Muscle layer of duodenum (tissue), 2 donors: Measurements from ENCODE around the gene CRISPLD2.

Source experiments
- H3K27ac ChIP-seq: one replicate; pipeline ENCODE4 v1.7.0; 2013; ENCODE audit warnings: mild to moderate bottlenecking, low read length
- H3K27me3 ChIP-seq: one replicate; pipeline ENCODE4 v1.7.0; 2013; ENCODE audit warnings: low read depth, mild to moderate bottlenecking, control low read depth, low read length
- H3K36me3 ChIP-seq, 2 donors: one replicate each; pipeline ENCODE4 v1.7.0; 2013; ENCODE audit warnings: low read length in 2 of 2, control low read depth in 1 of 2, mild to moderate bottlenecking in 1 of 2; ENCODE audit not compliant: insufficient read depth in 2 of 2, control insufficient read depth in 1 of 2
- H3K4me1 ChIP-seq, 2 donors: one replicate each; pipeline ENCODE4 v1.7.0; 2013; ENCODE audit warnings: low read length in 2 of 2, mild to moderate bottlenecking in 2 of 2, control low read depth in 1 of 2, moderate library complexity in 1 of 2; ENCODE audit not compliant: insufficient read depth in 2 of 2, control insufficient read depth in 1 of 2
- H3K4me3 ChIP-seq, 2 donors: one replicate each; pipeline ENCODE4 v1.7.0; 2013; ENCODE audit warnings: low read length in 2 of 2, low read depth in 1 of 2, mild to moderate bottlenecking in 1 of 2
- H3K9me3 ChIP-seq, 2 donors: one replicate each; pipeline ENCODE4 v1.7.0; 2013; ENCODE audit warnings: low read length in 2 of 2, control low read depth in 1 of 2, mild to moderate bottlenecking in 1 of 2; ENCODE audit not compliant: control insufficient read depth in 1 of 2
- donor health status: healthy.

The CRISPLD2 gene

DNA sequence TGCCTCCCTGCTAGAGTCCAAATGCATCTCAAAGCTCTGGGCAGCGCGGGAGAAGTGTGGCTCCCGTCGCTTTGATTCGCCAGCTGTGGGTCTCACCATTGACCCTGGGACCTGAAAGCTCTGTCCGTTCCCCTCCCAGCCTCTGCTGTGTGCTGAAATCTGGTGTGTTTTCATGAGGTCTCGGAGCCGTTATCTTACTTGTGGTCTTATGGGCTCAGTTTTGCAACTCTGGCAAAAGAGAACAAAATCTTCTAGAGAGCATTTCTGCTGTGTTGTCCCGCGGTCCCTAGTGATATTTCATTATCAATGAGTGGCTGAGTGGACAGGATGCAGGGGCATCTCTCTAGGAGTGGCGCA, 13.3 kb downstream of the CRISPLD2 start:
- no peaks in the 10 kb centered on the region for H3K27me3 ChIP-seq
- H3K4me3 ChIP-seq: peak overlapping the region in 1 of 2 donors; percentile 48
- H3K4me1 ChIP-seq: peaks cover 9 to 28% of the 10 kb centered on the region in 2 donors
- peaks cover 4 to 17% of the 10 kb centered on the region in 2 donors for H3K36me3 ChIP-seq
- peak overlapping the region; percentile 88 for H3K27ac ChIP-seq
- no peaks in the 10 kb centered on the region for H3K9me3 ChIP-seq

DNA sequence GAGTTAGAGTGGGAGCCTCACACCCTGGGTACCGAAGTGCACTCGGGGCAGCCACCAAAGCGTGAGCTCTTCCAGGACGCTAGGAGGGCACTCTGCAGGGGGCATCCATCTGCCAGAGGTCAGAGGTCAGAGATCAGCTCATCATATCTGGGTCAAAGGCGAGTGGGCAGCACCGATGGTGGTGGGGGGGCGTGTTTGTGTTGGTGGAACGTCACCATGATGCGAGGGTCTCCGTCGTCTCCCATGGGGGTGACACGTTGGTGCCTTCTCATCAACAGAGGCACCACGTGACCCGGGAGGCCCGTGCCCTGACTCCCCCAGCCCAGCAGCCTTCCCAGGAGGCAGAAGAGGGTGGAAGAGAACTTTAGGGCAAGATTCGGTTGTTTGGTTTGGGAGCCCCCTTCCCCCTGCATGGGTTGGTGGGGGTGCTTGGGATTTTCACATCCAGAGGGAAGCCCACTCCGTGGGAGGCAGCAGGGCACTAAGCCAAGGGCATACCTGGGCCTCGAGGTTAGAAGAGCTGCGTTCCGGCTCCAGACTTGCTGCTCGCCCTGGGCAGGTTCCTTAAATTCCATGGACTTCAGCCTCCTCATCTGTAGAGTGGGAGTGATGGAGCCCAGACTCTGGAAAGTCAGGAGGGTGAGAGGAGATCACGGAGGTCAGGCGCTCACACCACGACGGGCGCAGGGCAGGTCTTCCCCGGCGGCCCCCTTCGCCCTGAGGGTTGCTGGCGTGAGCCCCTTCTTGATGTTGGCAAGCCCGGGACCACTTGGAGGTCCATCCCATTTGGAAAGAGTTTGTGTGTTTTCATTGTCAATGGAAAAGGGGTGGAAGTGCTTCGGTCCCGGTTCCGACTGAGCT, 14.0 kb downstream of the CRISPLD2 start:
- Histone ChIP-seq H3K4me3 (peak overlapping the region in 1 of 2 donors; percentile 48), H3K36me3 (peaks cover 10 to 19% of the 10 kb centered on the region in 2 donors), H3K27ac (peak overlapping the region; percentile 88), H3K9me3 (no peaks in the 10 kb centered on the region), H3K4me1 (peaks cover 9 to 27% of the 10 kb centered on the region in 2 donors), H3K27me3 (no peaks in the 10 kb centered on the region)

DNA sequence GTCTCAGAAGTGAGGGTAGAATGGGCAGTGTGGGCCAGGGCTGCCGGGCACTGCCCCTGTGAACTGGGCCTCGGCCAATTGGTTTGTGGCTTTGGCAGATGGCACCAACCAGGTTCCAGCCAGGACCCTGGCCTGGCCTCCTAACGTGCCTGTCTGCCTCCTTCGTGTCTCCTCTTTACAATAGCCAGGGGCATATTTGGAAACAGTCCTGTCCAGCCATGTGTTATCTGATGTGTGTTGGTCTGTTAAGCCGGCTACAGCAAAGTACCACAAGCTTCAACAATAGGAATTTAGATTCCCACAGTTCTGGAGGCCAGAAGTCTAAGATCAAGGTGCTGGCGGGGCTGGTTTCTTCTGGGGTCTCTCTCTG, 14.6 kb downstream of the CRISPLD2 start:
- Histone ChIP-seq H3K36me3 (peaks cover 17 to 23% of the 10 kb centered on the region in 2 donors), H3K27me3 (no peaks in the 10 kb centered on the region), H3K4me3 (peak overlapping the region in 1 of 2 donors; percentile 36), H3K9me3 (no peaks in the 10 kb centered on the region), H3K27ac (peak overlapping the region; percentile 88), H3K4me1 (peaks cover 9 to 32% of the 10 kb centered on the region in 2 donors)

DNA sequence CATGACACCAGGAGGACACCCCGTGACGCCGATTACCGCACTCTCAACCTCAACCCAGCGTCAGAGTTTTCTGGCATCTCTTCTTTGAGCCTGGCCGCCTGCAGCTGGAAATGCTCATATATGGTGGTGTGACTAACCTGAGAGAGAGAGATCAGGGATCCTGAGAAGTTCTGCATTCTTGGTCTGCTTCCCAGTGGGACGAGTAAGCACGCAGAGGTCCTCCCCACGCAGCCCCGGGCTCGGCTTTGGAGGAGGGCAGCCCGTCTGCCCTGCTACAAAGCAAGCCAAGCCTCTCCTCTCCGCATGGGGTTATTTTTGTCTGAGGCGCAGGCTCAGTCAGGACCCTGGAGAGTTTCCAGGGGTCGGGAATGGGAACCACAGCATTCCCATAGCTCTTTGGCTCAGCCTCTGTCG, 16.5 kb downstream of the CRISPLD2 start:
- H3K27me3 ChIP-seq: no peaks in the 10 kb centered on the region
- peaks cover 5 to 30% of the 10 kb centered on the region in 2 donors for H3K4me1 ChIP-seq
- H3K4me3 ChIP-seq: no peak overlapping the region
- peak overlapping the region; percentile 84 for H3K27ac ChIP-seq
- H3K9me3 ChIP-seq: no peaks in the 10 kb centered on the region
- H3K36me3 ChIP-seq: peaks cover 29 to 31% of the 10 kb centered on the region in 2 donors

DNA sequence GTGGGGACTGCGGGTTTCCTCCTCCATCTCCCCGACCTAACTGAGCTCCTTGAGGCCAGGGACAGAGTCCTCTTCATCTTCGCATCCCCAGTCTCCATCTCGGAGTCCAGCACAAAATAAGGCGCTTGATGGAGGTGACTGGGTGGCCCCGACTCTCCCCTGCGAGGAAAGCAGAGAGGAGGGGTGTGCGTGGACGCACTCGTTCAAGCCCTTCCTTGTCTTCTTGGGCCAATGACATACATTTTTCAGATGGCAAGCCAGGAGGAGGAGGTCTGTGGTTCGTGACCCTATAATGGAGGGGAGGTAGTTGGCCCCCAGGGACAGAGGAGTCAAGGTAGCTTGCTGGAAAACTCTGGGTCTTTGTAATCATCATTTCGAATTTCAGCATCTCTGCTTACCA, 17.2 kb downstream of the CRISPLD2 start:
- Histone ChIP-seq H3K27me3 (no peaks in the 10 kb centered on the region), H3K4me3 (peak overlapping the region in 1 of 2 donors; percentile 25), H3K27ac (peak overlapping the region; percentile 84), H3K36me3 (peaks cover 30 to 31% of the 10 kb centered on the region in 2 donors), H3K9me3 (no peaks in the 10 kb centered on the region), H3K4me1 (peaks cover 5 to 33% of the 10 kb centered on the region in 2 donors)

DNA sequence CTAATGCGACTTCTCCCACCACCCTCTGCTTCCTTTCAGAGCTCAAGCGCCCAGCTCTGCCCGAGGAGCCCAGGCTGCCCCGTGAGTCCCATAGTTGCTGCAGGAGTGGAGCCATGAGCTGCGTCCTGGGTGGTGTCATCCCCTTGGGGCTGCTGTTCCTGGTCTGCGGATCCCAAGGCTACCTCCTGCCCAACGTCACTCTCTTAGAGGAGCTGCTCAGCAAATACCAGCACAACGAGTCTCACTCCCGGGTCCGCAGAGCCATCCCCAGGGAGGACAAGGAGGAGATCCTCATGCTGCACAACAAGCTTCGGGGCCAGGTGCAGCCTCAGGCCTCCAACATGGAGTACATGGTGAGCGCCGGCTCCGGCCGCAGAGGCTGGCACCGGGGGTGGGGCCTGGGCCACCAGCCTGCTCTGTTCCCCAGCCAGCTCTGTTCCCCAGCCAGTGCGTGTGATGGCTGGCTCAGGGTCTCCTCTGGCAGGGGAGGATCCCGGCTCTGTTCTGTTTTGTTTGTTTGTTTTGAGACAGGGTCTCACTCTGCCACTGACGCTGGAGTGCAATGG, 18.7 kb downstream of the CRISPLD2 start:
- Histone ChIP-seq H3K4me1 (peaks cover 5 to 39% of the 10 kb centered on the region in 2 donors), H3K27ac (peak overlapping the region; percentile 39), H3K27me3 (no peaks in the 10 kb centered on the region), H3K4me3 (no peak overlapping the region), H3K36me3 (peaks cover 31 to 40% of the 10 kb centered on the region in 2 donors), H3K9me3 (no peaks in the 10 kb centered on the region)

DNA sequence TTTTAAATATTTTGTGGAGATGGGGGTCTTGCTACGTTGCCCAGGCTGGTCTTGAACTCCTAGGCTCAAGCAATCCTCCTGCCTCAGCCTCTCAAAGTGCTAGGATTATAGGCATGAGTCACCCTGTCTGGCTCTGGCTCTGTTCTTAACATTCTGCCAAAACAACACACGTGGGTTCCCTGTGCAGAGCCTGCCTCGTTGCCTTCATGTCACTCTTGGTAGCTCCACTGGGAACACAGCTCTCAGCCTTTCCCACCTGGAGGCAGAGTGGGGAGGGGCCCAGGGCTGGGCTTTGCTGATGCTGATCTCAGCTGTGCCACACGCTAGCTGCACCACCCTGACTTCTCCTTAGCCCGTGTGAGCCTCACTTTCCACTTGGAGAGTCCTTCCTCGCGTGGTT, 19.3 kb downstream of the CRISPLD2 start:
- Histone ChIP-seq H3K9me3 (no peaks in the 10 kb centered on the region), H3K36me3 (peaks cover 31 to 40% of the 10 kb centered on the region in 2 donors), H3K4me1 (peaks cover 5 to 40% of the 10 kb centered on the region in 2 donors), H3K27me3 (no peaks in the 10 kb centered on the region), H3K27ac (no peak overlapping the region), H3K4me3 (no peak overlapping the region)

DNA sequence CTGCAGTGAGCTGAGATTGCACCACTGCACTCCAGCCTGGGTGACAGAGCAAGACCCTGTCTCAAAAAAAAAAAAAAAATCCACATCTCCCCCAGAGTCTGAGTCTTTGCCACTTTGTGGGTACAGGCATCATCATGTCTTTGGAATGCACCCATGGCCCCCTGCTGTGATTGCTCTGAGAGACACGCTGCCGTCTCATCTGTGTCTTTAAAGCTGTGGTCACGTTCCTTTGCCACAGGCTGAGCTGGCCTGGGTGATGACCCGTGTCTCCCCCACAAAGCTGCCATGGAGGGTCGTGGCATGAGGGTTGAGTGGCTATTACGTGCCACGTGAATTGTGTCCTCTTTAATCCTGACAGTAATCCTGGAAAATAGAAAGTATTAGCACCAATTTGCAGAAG, 20.2 kb downstream of the CRISPLD2 start:
- Histone ChIP-seq H3K4me1 (peaks cover 5 to 42% of the 10 kb centered on the region in 2 donors), H3K27me3 (no peaks in the 10 kb centered on the region), H3K36me3 (peaks cover 38 to 44% of the 10 kb centered on the region in 2 donors), H3K4me3 (no peak overlapping the region), H3K27ac (no peak overlapping the region), H3K9me3 (no peaks in the 10 kb centered on the region)

DNA sequence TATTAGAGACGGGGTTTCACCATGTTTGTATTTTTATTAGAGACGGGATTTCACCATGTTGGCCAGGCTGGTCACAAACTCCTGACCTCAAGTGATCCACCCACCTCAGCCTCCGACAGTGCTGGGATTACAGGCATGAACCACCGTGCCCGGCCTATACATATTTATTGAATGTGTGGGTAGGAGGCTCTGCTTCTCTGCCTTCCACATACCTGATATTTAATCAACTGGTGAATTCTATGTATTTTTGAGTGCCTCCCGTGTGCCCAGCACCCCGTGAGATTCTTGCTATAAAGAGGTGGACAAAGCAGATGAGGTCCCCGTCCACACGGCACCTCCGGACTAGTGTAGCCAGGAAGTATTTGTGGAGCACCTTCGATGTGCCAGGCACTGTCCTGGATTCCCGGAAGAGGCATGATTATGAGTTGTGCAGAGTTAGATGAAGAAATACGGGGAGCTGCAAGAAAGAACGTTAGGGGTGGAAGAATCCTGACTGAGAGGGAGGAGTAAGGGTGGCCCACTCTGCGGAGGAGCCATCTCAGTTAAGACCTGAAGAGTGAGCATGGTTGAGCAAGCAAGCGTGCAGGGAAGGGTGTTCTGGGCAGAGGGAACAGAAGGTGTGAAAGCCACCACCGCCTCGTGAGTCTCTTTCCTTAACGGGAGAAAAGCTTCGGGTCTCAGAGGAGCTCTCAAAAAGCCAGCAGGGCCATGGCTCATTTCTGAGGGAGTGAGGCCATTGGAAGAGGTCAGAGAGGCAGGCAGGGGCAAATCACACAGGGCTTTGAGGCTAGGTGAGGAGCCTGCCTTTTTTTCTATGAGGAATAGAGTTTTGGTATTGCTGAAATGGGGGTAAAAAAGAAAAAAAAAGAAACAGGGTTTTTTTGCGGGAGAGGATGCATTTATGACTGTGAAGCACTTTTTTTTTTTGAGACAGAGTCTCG, 21.2 kb downstream of the CRISPLD2 start:
- H3K4me1 ChIP-seq: peaks cover 5 to 42% of the 10 kb centered on the region in 2 donors
- peaks cover 47 to 51% of the 10 kb centered on the region in 2 donors for H3K36me3 ChIP-seq
- H3K9me3 ChIP-seq: no peaks in the 10 kb centered on the region
- no peaks in the 10 kb centered on the region for H3K27me3 ChIP-seq
- no peak overlapping the region for H3K4me3 ChIP-seq
- no peak overlapping the region for H3K27ac ChIP-seq

DNA sequence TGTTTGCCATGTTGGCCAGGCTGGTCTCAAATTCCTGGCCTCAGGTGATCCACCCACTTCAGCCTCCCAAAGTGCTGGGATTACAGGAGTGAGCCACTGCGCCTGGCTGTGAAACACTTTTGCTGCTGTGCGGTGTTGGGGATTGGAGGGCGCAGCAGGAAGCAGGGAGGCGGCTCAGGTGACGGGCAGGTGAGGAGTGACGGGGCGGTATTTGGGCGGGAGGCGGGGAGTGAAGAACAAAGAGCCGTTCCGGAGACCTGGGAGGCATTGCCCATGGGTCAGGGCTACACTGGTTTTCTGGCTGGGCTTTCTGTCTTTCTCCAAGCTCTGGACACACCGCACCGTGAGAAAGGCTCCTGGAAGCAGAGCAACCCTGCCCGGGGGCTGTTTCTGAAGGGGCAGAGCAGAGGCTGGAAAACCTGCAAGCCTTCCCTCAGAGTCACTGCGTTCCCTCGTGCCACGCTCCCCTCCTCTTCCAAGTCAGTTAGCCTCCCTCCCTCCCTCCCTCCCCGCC, 22.1 kb downstream of the CRISPLD2 start:
- Histone ChIP-seq H3K36me3 (peaks cover 50 to 52% of the 10 kb centered on the region in 2 donors), H3K4me1 (peaks cover 2 to 40% of the 10 kb centered on the region in 2 donors), H3K27ac (no peak overlapping the region), H3K9me3 (no peaks in the 10 kb centered on the region), H3K27me3 (no peaks in the 10 kb centered on the region), H3K4me3 (no peak overlapping the region)
